Naive thymus-derived CD4-positive, alpha-beta T cell (primary cell): ENCODE measurements around the gene MEA1. TPM values are rescaled to one million over a fixed set of nuclear protein-coding genes. Genes with fewer than 3 reads are reported as not detected.

Experiments used
- ATAC-seq: fragments of 150-1000 bp; cut with Tn5 transposase; 2 replicates; pipeline ENCODE4 v1.10.0; 2021; ENCODE audit warnings: mild to moderate bottlenecking, moderate library complexity
- CTCF ChIA-PET: fragments of 350-600 bp; sonication (Branson Sonifier 250); formaldehyde crosslinking; loops from one replicate; lab custom pipeline; 2021; ENCODE audit warnings: antibody characterized with exemption; lab: Charles Lee
- POLR2A ChIA-PET: fragments of 350-600 bp; sonication (Branson Sonifier 250); formaldehyde crosslinking; loops from one replicate; lab custom pipeline; 2021; ENCODE audit warnings: antibody characterized with exemption, inconsistent platforms; lab: Charles Lee
- DNase-seq, 9 donors: peaks; one replicate each; pipeline versions ENCODE4 v3.0.0 to v3.0.0-alpha.2; 2020 to 2022; ENCODE audit warnings: mixed read lengths in 1 of 9
- H3K27ac ChIP-seq: one replicate; pipeline ENCODE4 v1.7.0; 2013; ENCODE audit warnings: mild to moderate bottlenecking, low read depth, low read length, moderate library complexity
- H3K27me3 ChIP-seq, 2 donors: one replicate each; pipeline ENCODE4 v1.7.0; 2013; ENCODE audit warnings: low read length in 2 of 2, mild to moderate bottlenecking in 2 of 2, moderate library complexity in 2 of 2; ENCODE audit not compliant: control insufficient read depth in 2 of 2, insufficient read depth in 2 of 2
- H3K36me3 ChIP-seq, 3 experiments: 1 replicate in 2 of 3; 2 replicates in 1 of 3; pipeline ENCODE4 v1.7.0; 2013; ENCODE audit warnings: low read length in 3 of 3, mild to moderate bottlenecking in 3 of 3, moderate library complexity in 1 of 3; ENCODE audit not compliant: insufficient read depth in 3 of 3, control insufficient read depth in 2 of 3
- H3K4me1 ChIP-seq, 2 donors: one replicate each; pipeline ENCODE4 v1.7.0; 2013; ENCODE audit warnings: low read length in 2 of 2, mild to moderate bottlenecking in 2 of 2, moderate library complexity in 1 of 2; ENCODE audit not compliant: control insufficient read depth in 2 of 2, insufficient read depth in 2 of 2
- H3K4me3 ChIP-seq: 2 replicates; pipeline ENCODE4 v1.7.0; 2013; ENCODE audit warnings: mild to moderate bottlenecking, low read length
- H3K9me3 ChIP-seq, 3 experiments: 1 replicate in 2 of 3; 2 replicates in 1 of 3; pipeline ENCODE4 v1.7.0; 2013; ENCODE audit warnings: low read length in 3 of 3; ENCODE audit not compliant: control insufficient read depth in 2 of 3
- H3K27ac Mint-ChIP-seq, 9 donors: one replicate each; pipeline ENCODE4 v1.8.0; 2020 to 2022; ENCODE audit warnings: mixed read lengths in 9 of 9, mild to moderate bottlenecking in 8 of 9, moderate library complexity in 5 of 9, inconsistent platforms in 2 of 9
- H3K27me3 Mint-ChIP-seq, 5 donors: one replicate each; pipeline ENCODE4 v1.8.0; 2021 to 2022; ENCODE audit warnings: mixed read lengths in 5 of 5, mild to moderate bottlenecking in 1 of 5
- H3K36me3 Mint-ChIP-seq, 5 donors: one replicate each; pipeline ENCODE4 v1.8.0; 2020 to 2022; ENCODE audit warnings: mixed read lengths in 5 of 5, mild to moderate bottlenecking in 3 of 5, inconsistent platforms in 1 of 5
- H3K4me1 Mint-ChIP-seq, 7 donors: one replicate each; pipeline ENCODE4 v1.8.0; 2020 to 2022; ENCODE audit warnings: mixed read lengths in 7 of 7, mild to moderate bottlenecking in 3 of 7, inconsistent platforms in 1 of 7
- H3K4me3 Mint-ChIP-seq, 10 donors: one replicate each; pipeline ENCODE4 v1.8.0; 2020 to 2022; ENCODE audit warnings: mild to moderate bottlenecking in 10 of 10, mixed read lengths in 10 of 10, moderate library complexity in 6 of 10, inconsistent platforms in 2 of 10
- H3K9me3 Mint-ChIP-seq, 11 donors: one replicate each; pipeline ENCODE4 v1.8.0; 2020 to 2022; ENCODE audit warnings: mixed read lengths in 11 of 11, mild to moderate bottlenecking in 4 of 11, inconsistent platforms in 1 of 11, moderate library complexity in 1 of 11
- intact Hi-C, 2 donors: fragments of 100-400 bp; cut with micrococcal nuclease; formaldehyde crosslinking; loops; one replicate each; pipeline ENCODE4 v1.15.1; 2023
- polyA plus RNA-seq, 2 donors: library from polyadenylated mRNA; unstranded; fragments of 300-500 nt; fragmentation: Illumina TruSeq; gene quantifications; one replicate each; pipeline ENCODE4 v1.2.3, GENCODE V29; 2021
- total RNA-seq, 6 experiments: library from RNA in 5 of 6; stranded (reverse) in 5 of 6; gene quantifications; 1 replicate in 5 of 6; 2 replicates in 1 of 6; pipeline ENCODE4 v1.2.3 and lab custom pipeline; 2021 to 2026

The MEA1 gene
- total and polyA plus RNA-seq, 7 experiments from 2014 or later = 20.3 to 72.3 (median 35.0) TPM

DNA sequence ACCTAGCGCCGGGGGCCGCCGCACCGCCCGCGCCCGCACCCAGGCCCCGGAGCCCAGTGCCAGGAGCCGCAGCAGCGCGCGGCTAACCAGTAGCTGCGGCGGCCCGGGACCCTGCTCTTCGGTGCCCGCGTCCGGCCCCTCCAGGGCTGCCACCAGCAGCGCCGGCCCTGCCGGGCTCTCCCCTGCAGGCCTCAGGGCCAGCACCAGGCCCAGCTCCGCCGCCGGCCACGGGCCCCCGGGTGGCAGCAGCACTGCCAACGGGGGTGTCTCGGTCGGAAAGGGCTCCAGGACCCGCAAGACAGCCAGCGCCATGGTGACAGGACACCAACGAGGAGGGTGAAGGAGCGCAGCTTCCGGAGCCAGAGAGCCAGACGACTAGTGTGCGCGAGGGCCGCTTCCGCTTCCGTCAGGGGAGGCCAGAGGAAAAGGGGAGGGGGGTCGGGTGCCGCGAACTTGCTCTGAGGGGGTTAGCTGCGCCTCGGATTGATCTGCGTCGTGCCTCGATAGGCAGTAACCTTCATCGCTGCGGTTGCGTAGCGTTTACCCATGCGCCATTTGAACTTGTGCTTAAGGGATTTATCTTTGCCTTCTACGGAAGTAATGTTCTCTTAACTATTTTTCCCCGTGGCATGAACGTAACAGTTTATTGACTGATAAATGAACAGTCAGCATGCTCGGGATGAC is 34.8 kb downstream of the MEA1 start, which contains the start of gene PEX6:
TSS of gene PEX6 (minus strand) at position 343 of the 684 bp plus-strand sequence. CDS start at position 312, 31 bp downstream.
- H3K36me3 Mint-ChIP-seq = peaks cover 0 to 13% (median 4%) of the 10 kb centered on the region in 5 donors
- H3K4me1 Mint-ChIP-seq = peaks cover 19 to 61% (median 47%) of the 10 kb centered on the region in 7 donors
- intact Hi-C loops = loop anchor here (1.0 to 10.0 kb wide), 13 partner anchors 34 to 1058 kb away; partner anchors contain the start of genes CNPY3 (in 2 of the 2), CUL7 (in 2 of the 2), MEA1 (in 2 of the 2) and SRF (in 2 of the 2)
- ChIA-PET POLR2A (interaction anchor here (0.6 to 4.7 kb wide), 23 partner anchors 9 to 1110 kb away, joined by 3 to 94 read pairs (median 8); partner anchors contain the start of genes BICRAL, CNPY3, CUL7 and GNMT), CTCF (interaction anchor here (0.9 to 1.4 kb wide), 2 partner anchors 50 to 165 kb away, joined by 3 to 4 read pairs; partner anchors contain the start of gene CNPY3)
- no peaks in the 10 kb centered on the region for H3K27me3 ChIP-seq
- ATAC-seq (peak; percentile 97), DNase-seq (peak; percentile 77 to 98 (median 93))
- no peaks in the 10 kb centered on the region for H3K9me3 Mint-ChIP-seq
- peak within 1 kb of the TSS; percentile 90 for H3K4me3 ChIP-seq
- H3K9me3 ChIP-seq = no peaks in the 10 kb centered on the region
- peak within 1 kb of the TSS; percentile 85 for H3K27ac ChIP-seq
- peak within 1 kb of the TSS; percentile 92 to 99 (median 98) for H3K27ac Mint-ChIP-seq
- H3K4me3 Mint-ChIP-seq = peak within 1 kb of the TSS; percentile 91 to 99 (median 94)
- H3K27me3 Mint-ChIP-seq = no peaks in the 10 kb centered on the region
- H3K4me1 ChIP-seq = peaks cover 30 to 32% of the 10 kb centered on the region in 2 donors
- H3K36me3 ChIP-seq = peaks cover 0 to 2% (median 0%) of the 10 kb centered on the region in 3 experiments

DNA sequence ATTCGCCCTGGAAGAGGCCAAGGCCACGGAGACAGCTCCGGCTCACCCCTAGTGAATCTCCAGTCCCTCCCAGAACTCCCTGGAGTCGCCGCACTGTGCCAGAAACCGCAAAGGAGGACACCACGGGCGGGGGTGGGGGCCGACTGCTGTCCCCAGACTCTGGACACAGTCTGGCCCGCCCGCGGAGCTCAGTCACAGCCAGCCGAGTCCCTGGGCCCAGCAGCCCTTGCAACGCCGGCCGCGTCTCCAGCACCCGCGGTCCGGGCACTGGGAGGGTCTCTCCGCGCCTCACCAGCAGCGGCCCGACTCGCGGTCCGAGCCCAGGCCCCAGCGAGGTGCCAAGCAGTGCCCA is 35.3 kb downstream of the MEA1 start:
- Histone ChIP-seq H3K27ac (peak overlapping the region; percentile 85), H3K9me3 (no peaks in the 10 kb centered on the region), H3K4me1 (peaks cover 27 to 30% of the 10 kb centered on the region in 2 donors), H3K27me3 (no peaks in the 10 kb centered on the region), H3K36me3 (peaks cover 0 to 7% (median 0%) of the 10 kb centered on the region in 3 experiments), H3K4me3 (peak overlapping the region; percentile 90)
- DNase-seq (peak in 4 of 9 donors; percentile 13 to 33 (median 14)), ATAC-seq (no peak)
- Mint-ChIP-seq H3K27ac (peak overlapping the region; percentile 75 to 92 (median 87)), H3K36me3 (peaks cover 0 to 18% (median 5%) of the 10 kb centered on the region in 5 donors), H3K27me3 (no peaks in the 10 kb centered on the region), H3K9me3 (no peaks in the 10 kb centered on the region), H3K4me1 (peaks cover 14 to 56% (median 45%) of the 10 kb centered on the region in 7 donors), H3K4me3 (peak overlapping the region; percentile 77 to 94 (median 85))
- CTCF ChIA-PET = interaction anchor here (1.4 kb wide), 1 partner anchor 165 kb away, joined by 3 read pairs; no protein-coding TSS in a partner anchor
- POLR2A ChIA-PET = interaction anchor here (0.6 to 4.7 kb wide), 21 partner anchors 10 to 538 kb away, joined by 3 to 94 read pairs (median 8); partner anchors contain the start of genes BICRAL, CNPY3, CUL7 and GNMT
- intact Hi-C loops = loop anchor here (2.0 to 10.0 kb wide), 3 partner anchors 86 to 232 kb away; partner anchors contain the start of genes BICRAL (in 1 of the 2) and TBCC (in 1 of the 2)

DNA sequence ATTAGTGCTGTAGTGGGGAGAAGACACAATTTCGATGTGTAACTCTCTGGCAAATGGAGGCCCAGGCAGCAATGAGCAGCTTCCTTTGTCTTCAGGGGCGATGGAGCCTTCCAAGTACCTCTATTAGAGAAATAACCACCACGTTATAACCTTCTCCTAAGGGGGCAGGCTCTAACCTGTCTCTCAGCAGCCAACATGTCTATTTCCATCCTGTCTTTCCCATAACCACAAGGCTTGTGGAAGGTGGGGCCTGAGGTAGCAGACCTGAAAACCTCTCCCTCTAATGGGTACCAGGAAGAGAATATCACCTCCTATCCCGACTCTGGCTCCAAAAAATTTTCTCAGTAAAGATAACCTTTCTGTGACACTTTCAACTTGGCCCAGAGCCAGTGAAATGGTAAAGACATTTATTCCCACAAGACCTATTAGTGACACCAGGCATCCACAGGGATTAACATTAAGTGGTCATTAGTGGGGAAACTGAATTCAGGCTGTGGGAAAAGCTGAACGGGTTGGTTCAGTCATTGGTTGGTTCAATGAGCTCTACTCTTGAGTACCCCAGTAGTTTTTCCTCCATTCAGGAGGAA is 38.7 kb downstream of the MEA1 start:
- Mint-ChIP-seq H3K9me3 (no peaks in the 10 kb centered on the region), H3K27ac (peak overlapping the region in 6 of 9 donors; percentile 33 to 62 (median 41)), H3K4me3 (no peak overlapping the region), H3K36me3 (peaks cover 0 to 18% (median 5%) of the 10 kb centered on the region in 5 donors), H3K4me1 (peaks cover 21 to 45% (median 36%) of the 10 kb centered on the region in 7 donors), H3K27me3 (no peaks in the 10 kb centered on the region)
- DNase-seq (no peak), ATAC-seq (no peak)
- no peak overlapping the region for H3K4me3 ChIP-seq
- H3K27me3 ChIP-seq = no peaks in the 10 kb centered on the region
- peaks cover 19 to 25% of the 10 kb centered on the region in 2 donors for H3K4me1 ChIP-seq
- intact Hi-C loops = loop anchor here (5.0 to 10.0 kb wide), 2 partner anchors 83 to 190 kb away; partner anchors contain the start of gene BICRAL (in 1 of the 2)
- no peaks in the 10 kb centered on the region for H3K9me3 ChIP-seq
- peak overlapping the region; percentile 12 for H3K27ac ChIP-seq
- POLR2A ChIA-PET = interaction anchor here (0.7 to 1.4 kb wide), 4 partner anchors 9 to 46 kb away, joined by 3 to 7 read pairs (median 4); partner anchors contain the start of genes CNPY3, GNMT and PPP2R5D
- H3K36me3 ChIP-seq = peaks cover 0 to 7% (median 0%) of the 10 kb centered on the region in 3 experiments
- CTCF ChIA-PET = interaction anchor here (0.6 to 0.7 kb wide), 2 partner anchors 172 to 320 kb away, joined by 3 read pairs; no protein-coding TSS in a partner anchor

DNA sequence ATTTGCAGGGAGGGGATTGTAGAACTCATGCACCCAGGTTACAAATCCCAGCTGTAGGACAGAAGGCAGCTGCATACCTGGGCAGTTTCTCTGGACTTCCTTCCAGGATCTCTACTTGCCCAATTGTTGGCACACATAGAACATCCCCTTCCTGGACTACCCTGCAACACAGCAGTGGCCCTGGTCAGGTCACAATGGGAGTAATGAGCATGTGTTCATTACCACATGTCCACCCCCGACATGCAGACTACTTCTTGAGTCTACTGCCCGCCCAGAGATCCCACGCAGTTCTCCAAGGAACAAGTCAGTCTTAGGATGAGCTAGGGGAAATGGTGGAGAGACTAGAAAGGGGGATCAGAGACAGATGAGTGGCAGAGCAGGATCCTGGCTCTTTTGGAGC is 39.8 kb downstream of the MEA1 start:
- Histone ChIP-seq H3K27me3 (no peaks in the 10 kb centered on the region), H3K9me3 (no peaks in the 10 kb centered on the region), H3K27ac (no peak overlapping the region), H3K4me3 (no peak overlapping the region), H3K36me3 (peaks cover 0 to 18% (median 6%) of the 10 kb centered on the region in 3 experiments), H3K4me1 (peaks cover 12 to 16% of the 10 kb centered on the region in 2 donors)
- Mint-ChIP-seq H3K9me3 (no peaks in the 10 kb centered on the region), H3K27ac (peak overlapping the region in 6 of 9 donors; percentile 1 to 67 (median 44)), H3K4me3 (peak overlapping the region in 1 of 10 donors; percentile 49), H3K27me3 (no peaks in the 10 kb centered on the region), H3K36me3 (peaks cover 0 to 18% (median 5%) of the 10 kb centered on the region in 5 donors), H3K4me1 (peaks cover 14 to 34% (median 25%) of the 10 kb centered on the region in 7 donors)
- CTCF ChIA-PET = no interaction called here
- no peak for DNase-seq
- no peak for ATAC-seq
- intact Hi-C loops = loop anchor here in 1 of 2 donors (10.0 kb wide), 1 partner anchor 189 kb away; the partner anchor contains the start of gene BICRAL
- POLR2A ChIA-PET = interaction anchor here (0.9 to 1.4 kb wide), 3 partner anchors 10 to 40 kb away, joined by 3 to 4 read pairs (median 3); partner anchors contain the start of genes KLHDC3 and PPP2R5D

DNA sequence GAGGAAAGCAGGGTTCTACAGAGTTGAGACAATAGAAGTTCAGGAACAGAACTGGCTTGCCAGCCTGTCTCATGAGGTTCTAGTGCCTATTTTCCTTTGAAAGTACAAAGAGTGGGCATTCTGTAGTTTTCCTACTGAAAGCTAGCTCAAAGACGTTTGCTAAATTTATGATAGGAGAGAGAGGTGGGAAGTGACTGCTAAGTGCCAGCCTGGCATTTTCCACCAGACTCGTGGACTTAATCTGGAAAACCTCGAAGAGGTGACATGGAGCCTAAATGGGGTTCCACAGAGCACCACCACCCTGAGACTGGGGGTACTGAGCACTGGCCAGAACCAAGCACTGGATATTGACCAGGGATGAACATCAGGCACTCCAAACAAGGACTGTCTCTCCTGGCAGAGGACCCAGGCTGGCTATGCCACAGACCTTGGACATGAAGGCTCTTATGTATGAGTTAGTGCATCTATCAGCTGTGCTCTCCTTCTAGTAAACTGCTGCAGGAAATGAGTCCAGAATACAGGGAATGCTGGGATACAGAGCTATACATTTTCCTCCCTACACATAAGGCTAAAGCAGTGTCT is 41.9 kb downstream of the MEA1 start:
- no peaks in the 10 kb centered on the region for H3K9me3 ChIP-seq
- peaks cover 0 to 36% (median 7%) of the 10 kb centered on the region in 3 experiments for H3K36me3 ChIP-seq
- no peak overlapping the region for H3K4me3 ChIP-seq
- peak overlapping the region in 1 of 9 donors; percentile 19 for H3K27ac Mint-ChIP-seq
- no peak for ATAC-seq
- intact Hi-C loops = loop anchor here in 1 of 2 donors (10.0 kb wide), 1 partner anchor 187 kb away; the partner anchor contains the start of gene BICRAL
- H3K4me1 ChIP-seq = peaks cover under 1 to 3% of the 10 kb centered on the region in 2 donors
- ChIA-PET CTCF (no interaction called here), POLR2A (interaction anchor here (0.8 to 1.8 kb wide), 5 partner anchors 12 to 92 kb away, joined by 3 to 7 read pairs (median 3); partner anchors contain the start of genes CNPY3, KLHDC3, PPP2R5D and RPL7L1)
- no peaks in the 10 kb centered on the region for H3K9me3 Mint-ChIP-seq
- no peaks in the 10 kb centered on the region for H3K27me3 Mint-ChIP-seq
- H3K36me3 Mint-ChIP-seq = peaks cover 0 to 11% (median 6%) of the 10 kb centered on the region in 5 donors
- peaks cover 10 to 21% (median 13%) of the 10 kb centered on the region in 7 donors for H3K4me1 Mint-ChIP-seq
- no peak overlapping the region for H3K27ac ChIP-seq
- no peak overlapping the region for H3K4me3 Mint-ChIP-seq
- H3K27me3 ChIP-seq = no peaks in the 10 kb centered on the region
- DNase-seq = no peak
